ENCODE results near the gene ATE1.
A peak's percentile ranks its signal among the peaks of the same experiment; 100 is the strongest.

ATE1 gene

GRCh38 chr10:121741248-121741792 lies 186.5 kb downstream of the ATE1 start:
- Histone ChIP-seq H3K9me3 (ENCODE audit: control insufficient read depth, insufficient read depth, low read length) (no peaks in the 10 kb centered on the region), H3K9ac (ENCODE audit: low read depth, low read length) (no peak overlapping the region), H3K4me3 (ENCODE audit: low read depth, low read length) (no peak overlapping the region), H3K4me1 (ENCODE audit: control insufficient read depth, insufficient read depth, low read length) (no peaks in the 10 kb centered on the region), H3K36me3 (ENCODE audit: control insufficient read depth, insufficient read depth, low read length) (peaks cover 9% of the 10 kb centered on the region; the same call in 1 of the 2 replicates), H3K27ac (ENCODE audit: low read depth, low read length) (no peak overlapping the region), H3K27me3 (ENCODE audit: control insufficient read depth, insufficient read depth, low read length) (no peaks in the 10 kb centered on the region)

DNA sequence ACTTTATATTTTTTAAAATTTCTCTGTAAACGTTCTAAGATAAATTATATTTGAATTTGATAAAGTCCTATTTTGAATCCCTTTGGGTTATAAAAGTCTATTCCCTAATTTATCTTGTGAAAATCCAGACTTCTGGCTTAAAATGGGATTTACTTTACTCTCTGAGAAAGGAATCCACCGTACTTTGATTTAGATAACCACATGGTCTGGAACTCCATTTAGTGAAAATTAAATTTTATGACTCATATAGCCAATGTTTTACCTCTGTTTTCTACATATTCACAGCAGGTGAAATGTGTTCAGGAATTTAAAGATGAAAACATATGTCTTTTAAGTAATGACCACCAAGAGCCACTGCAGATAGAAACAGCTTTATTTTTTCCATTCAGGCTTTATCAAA lies 187.8 kb downstream of the ATE1 start:
- H3K27me3 ChIP-seq (ENCODE audit: control insufficient read depth, insufficient read depth, low read length): no peaks in the 10 kb centered on the region
- H3K9ac ChIP-seq (ENCODE audit: low read depth, low read length): no peak overlapping the region
- H3K36me3 ChIP-seq (ENCODE audit: control insufficient read depth, insufficient read depth, low read length): peaks cover 9% of the 10 kb centered on the region; the same call in 1 of the 2 replicates

DNA sequence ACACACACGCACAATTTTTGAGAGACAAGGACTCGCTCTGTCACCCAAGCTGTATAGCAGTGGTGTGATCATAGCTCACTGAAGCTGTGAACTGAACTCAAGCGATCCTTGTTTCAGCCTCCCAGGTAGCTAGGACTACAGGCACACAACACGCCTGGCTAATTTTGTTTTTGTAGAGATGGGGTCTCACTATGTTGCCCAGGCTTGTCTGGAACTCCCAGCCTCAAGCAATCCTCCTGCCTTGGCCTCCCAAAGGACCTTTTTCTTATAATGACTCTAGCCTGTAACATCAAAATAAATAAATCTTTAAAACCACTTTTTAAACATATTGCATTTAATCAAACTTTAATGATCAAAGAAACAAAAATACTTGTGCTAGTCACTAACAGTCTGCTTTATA lies 188.7 kb downstream of the ATE1 start:
- no peaks in the 10 kb centered on the region for H3K9me3 ChIP-seq (ENCODE audit: control insufficient read depth, insufficient read depth, low read length)
- peaks cover 9% of the 10 kb centered on the region; the same call in 1 of the 2 replicates for H3K36me3 ChIP-seq (ENCODE audit: control insufficient read depth, insufficient read depth, low read length)
- H3K27me3 ChIP-seq (ENCODE audit: control insufficient read depth, insufficient read depth, low read length): no peaks in the 10 kb centered on the region
- H3K27ac ChIP-seq (ENCODE audit: low read depth, low read length): no peak overlapping the region
- peaks cover 9% of the 10 kb centered on the region for H3K4me1 ChIP-seq (ENCODE audit: control insufficient read depth, insufficient read depth, low read length)
- H3K9ac ChIP-seq (ENCODE audit: low read depth, low read length): no peak overlapping the region
- H3K4me3 ChIP-seq (ENCODE audit: low read depth, low read length): no peak overlapping the region

More for the DNA sequence above, 187.8 kb downstream of the ATE1 start:
- Histone ChIP-seq H3K4me1 (ENCODE audit: control insufficient read depth, insufficient read depth, low read length) (peaks cover 3% of the 10 kb centered on the region; the same call in 1 of the 2 replicates), H3K9me3 (ENCODE audit: control insufficient read depth, insufficient read depth, low read length) (no peaks in the 10 kb centered on the region), H3K4me3 (ENCODE audit: low read depth, low read length) (no peak overlapping the region), H3K27ac (ENCODE audit: low read depth, low read length) (no peak overlapping the region)

DNA sequence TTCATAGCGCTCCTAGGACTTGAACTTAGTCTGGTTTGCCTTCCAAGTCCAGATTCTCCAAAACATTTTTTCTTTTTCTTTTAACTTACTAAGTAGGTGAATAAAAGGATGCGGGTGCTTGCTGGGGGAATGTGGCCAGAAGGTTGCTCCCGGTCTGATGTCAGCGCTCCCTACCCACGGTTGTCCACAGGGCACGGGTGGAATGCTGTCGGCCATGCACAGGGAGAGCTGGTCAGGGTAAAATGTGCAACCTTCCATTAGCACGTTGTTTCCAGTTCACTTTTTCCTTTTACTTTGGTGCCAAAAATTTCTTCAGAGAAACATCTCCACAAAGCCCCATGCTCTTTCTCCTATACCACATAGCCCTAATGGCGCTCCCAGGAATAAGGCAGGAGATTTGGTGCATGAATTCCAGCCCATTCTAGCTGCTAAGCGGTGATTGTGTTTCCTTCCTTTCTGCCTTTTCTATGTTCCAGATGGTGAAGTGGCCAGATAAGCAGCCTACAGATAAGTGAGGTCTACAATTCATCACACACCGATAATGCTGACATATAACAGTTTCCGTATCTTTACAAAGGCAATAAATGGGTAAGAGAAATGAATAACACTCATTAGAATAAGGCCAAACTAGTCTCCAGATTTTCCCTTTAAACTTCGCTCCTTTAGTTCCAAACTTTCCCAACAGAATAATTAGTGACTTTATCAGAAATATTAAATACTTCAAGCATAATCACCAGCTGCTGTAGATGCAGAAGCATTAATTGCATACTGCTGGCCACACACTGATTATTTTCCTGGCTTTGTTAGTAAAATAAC lies 191.3 kb downstream of the ATE1 start:
- no peaks in the 10 kb centered on the region for H3K36me3 ChIP-seq (ENCODE audit: control insufficient read depth, insufficient read depth, low read length)
- H3K9me3 ChIP-seq (ENCODE audit: control insufficient read depth, insufficient read depth, low read length): no peaks in the 10 kb centered on the region
- H3K4me3 ChIP-seq (ENCODE audit: low read depth, low read length): no peak overlapping the region
- H3K27me3 ChIP-seq (ENCODE audit: control insufficient read depth, insufficient read depth, low read length): no peaks in the 10 kb centered on the region
- H3K27ac ChIP-seq (ENCODE audit: low read depth, low read length): no peak overlapping the region
- peaks cover 31% of the 10 kb centered on the region for H3K4me1 ChIP-seq (ENCODE audit: control insufficient read depth, insufficient read depth, low read length)
- no peak overlapping the region for H3K9ac ChIP-seq (ENCODE audit: low read depth, low read length)

DNA sequence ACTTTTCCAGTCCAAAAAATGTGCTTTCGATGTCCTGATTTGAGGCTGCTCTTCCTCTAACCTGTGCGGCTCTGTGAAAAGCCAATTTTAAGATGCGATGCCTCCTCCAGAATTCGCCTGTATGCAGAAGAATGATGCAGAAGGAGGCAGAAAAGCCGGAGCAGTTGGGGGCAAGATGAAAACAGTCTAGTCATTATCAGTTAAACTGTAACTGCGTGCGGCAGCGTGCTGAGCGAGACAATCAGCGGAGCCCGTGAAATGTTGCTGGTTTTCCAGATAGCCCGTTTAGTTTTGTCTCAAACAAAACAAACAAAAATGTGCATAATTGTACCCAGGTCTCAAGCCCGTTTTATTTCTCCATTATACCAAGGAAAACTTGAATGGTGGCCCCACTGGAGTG lies 192.6 kb downstream of the ATE1 start:
- Histone ChIP-seq H3K9me3 (ENCODE audit: control insufficient read depth, insufficient read depth, low read length) (no peaks in the 10 kb centered on the region), H3K27ac (ENCODE audit: low read depth, low read length) (no peak overlapping the region), H3K4me3 (ENCODE audit: low read depth, low read length) (no peak overlapping the region), H3K9ac (ENCODE audit: low read depth, low read length) (no peak overlapping the region), H3K27me3 (ENCODE audit: control insufficient read depth, insufficient read depth, low read length) (no peaks in the 10 kb centered on the region), H3K4me1 (ENCODE audit: control insufficient read depth, insufficient read depth, low read length) (peaks cover 31% of the 10 kb centered on the region), H3K36me3 (ENCODE audit: control insufficient read depth, insufficient read depth, low read length) (no peaks in the 10 kb centered on the region)

- no peaks in the 10 kb centered on the region for H3K36me3 ChIP-seq (ENCODE audit: control insufficient read depth, insufficient read depth, low read length)
- H3K4me1 ChIP-seq (ENCODE audit: control insufficient read depth, insufficient read depth, low read length): peaks cover 31% of the 10 kb centered on the region
- H3K9ac ChIP-seq (ENCODE audit: low read depth, low read length): no peak overlapping the region
- no peak overlapping the region for H3K27ac ChIP-seq (ENCODE audit: low read depth, low read length)
- H3K27me3 ChIP-seq (ENCODE audit: control insufficient read depth, insufficient read depth, low read length): no peaks in the 10 kb centered on the region
- H3K9me3 ChIP-seq (ENCODE audit: control insufficient read depth, insufficient read depth, low read length): no peaks in the 10 kb centered on the region
- H3K4me3 ChIP-seq (ENCODE audit: low read depth, low read length): no peak overlapping the region
Observed at GRCh38 chr10:121734589-121735045, 193.2 kb downstream of the ATE1 start.

DNA sequence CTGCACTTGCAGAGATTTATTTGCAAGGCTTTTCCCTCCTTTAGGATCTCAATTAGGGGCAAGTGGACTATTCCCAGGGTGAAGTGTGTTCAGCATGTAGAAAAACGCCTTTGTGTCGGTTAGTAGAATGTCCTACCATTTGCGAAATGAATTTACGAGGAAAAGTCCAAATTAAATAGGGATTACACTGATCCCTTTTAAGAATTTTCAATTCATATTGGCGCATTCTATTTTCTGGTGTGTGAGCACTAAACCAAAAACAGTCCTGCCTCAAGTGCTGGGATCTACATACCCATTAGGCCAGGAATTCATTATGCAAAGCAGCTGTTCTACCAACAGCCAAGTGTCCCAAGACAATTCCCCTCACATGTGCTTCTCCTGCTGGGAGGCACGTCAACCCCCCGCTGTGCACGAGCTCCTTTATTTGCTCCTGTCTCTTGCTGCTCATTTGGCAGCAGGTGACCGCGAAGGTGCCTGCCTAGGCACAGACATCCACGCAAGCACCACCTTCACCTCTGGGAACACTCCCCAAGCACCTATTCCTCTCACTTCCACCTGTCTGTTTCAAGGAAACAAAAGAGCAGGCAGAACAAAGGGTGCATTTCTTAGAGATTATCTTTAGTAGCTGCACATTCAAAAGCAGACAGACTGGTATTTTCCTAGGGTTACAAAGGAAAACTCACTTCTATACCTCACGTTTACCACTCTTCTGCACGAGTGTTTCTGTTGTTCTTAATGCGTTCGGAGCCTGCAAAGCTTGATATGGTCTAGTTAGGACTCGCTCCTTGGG lies 195.0 kb downstream of the ATE1 start:
- Histone ChIP-seq H3K27me3 (ENCODE audit: control insufficient read depth, insufficient read depth, low read length) (no peaks in the 10 kb centered on the region), H3K36me3 (ENCODE audit: control insufficient read depth, insufficient read depth, low read length) (no peaks in the 10 kb centered on the region), H3K9ac (ENCODE audit: low read depth, low read length) (no peak overlapping the region), H3K9me3 (ENCODE audit: control insufficient read depth, insufficient read depth, low read length) (no peaks in the 10 kb centered on the region), H3K27ac (ENCODE audit: low read depth, low read length) (peak overlapping the region; percentile 16), H3K4me1 (ENCODE audit: control insufficient read depth, insufficient read depth, low read length) (peaks cover 31% of the 10 kb centered on the region), H3K4me3 (ENCODE audit: low read depth, low read length) (no peak overlapping the region)

DNA sequence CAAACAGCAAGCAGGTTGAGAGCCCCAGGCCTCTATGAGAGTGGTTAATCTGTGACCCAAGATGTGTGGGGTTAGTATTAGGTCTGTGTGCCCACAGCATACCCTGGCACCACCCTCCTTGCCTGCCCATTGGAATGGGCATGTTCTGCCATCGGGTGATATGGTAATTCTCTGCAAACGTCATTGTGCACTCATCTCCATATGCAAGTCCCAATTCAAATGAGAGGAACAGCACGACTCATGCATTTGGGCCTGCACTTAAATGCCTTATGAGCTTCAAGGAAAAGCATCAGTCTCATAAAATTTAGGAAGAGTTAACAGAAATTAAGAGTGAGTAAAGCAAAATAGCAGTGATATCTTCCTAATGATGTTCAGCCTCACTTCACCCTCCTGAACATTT lies 195.7 kb downstream of the ATE1 start:
- Histone ChIP-seq H3K27ac (ENCODE audit: low read depth, low read length) (no peak overlapping the region), H3K4me1 (ENCODE audit: control insufficient read depth, insufficient read depth, low read length) (peaks cover 31% of the 10 kb centered on the region), H3K36me3 (ENCODE audit: control insufficient read depth, insufficient read depth, low read length) (no peaks in the 10 kb centered on the region), H3K27me3 (ENCODE audit: control insufficient read depth, insufficient read depth, low read length) (no peaks in the 10 kb centered on the region), H3K9me3 (ENCODE audit: control insufficient read depth, insufficient read depth, low read length) (no peaks in the 10 kb centered on the region), H3K4me3 (ENCODE audit: low read depth, low read length) (no peak overlapping the region), H3K9ac (ENCODE audit: low read depth, low read length) (no peak overlapping the region)

GRCh38 chr10:121724282-121724681 lies 203.5 kb downstream of the ATE1 start:
- Histone ChIP-seq H3K4me1 (ENCODE audit: control insufficient read depth, insufficient read depth, low read length) (peaks cover 6% of the 10 kb centered on the region; the same call in 1 of the 2 replicates), H3K36me3 (ENCODE audit: control insufficient read depth, insufficient read depth, low read length) (no peaks in the 10 kb centered on the region), H3K4me3 (ENCODE audit: low read depth, low read length) (no peak overlapping the region), H3K9me3 (ENCODE audit: control insufficient read depth, insufficient read depth, low read length) (peaks cover 3% of the 10 kb centered on the region; the same call in 1 of the 2 replicates), H3K27me3 (ENCODE audit: control insufficient read depth, insufficient read depth, low read length) (no peaks in the 10 kb centered on the region), H3K9ac (ENCODE audit: low read depth, low read length) (no peak overlapping the region), H3K27ac (ENCODE audit: low read depth, low read length) (no peak overlapping the region)

DNA sequence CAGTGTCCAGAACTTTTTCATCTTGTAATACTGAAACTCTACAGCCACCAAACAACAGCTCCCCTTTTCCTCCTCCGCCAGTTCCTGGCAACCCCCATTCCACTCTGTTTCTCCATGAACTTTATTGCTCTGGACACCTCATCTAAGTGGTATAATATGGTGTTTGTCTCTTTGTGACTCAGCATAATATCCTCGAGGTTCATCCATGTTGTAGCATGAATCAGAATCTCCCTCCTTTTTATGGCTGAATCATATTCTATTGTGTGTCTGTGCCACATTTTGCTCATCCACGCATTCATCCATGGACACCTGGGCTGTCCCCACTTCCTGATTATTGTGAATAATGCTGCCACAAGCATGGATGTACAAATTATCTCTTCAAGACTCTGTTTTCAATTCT lies 205.2 kb downstream of the ATE1 start:
- Histone ChIP-seq H3K9me3 (ENCODE audit: control insufficient read depth, insufficient read depth, low read length) (peaks cover 3% of the 10 kb centered on the region; the same call in 1 of the 2 replicates), H3K36me3 (ENCODE audit: control insufficient read depth, insufficient read depth, low read length) (no peaks in the 10 kb centered on the region), H3K4me3 (ENCODE audit: low read depth, low read length) (no peak overlapping the region), H3K27me3 (ENCODE audit: control insufficient read depth, insufficient read depth, low read length) (no peaks in the 10 kb centered on the region), H3K9ac (ENCODE audit: low read depth, low read length) (no peak overlapping the region), H3K4me1 (ENCODE audit: control insufficient read depth, insufficient read depth, low read length) (peaks cover 6% of the 10 kb centered on the region; the same call in 1 of the 2 replicates), H3K27ac (ENCODE audit: low read depth, low read length) (no peak overlapping the region)

Data from HUES48 (cell line).